K562 (cell line): ENCODE results near the gene CCDC137. TPM values are rescaled to one million over a fixed set of nuclear protein-coding genes. Genes with fewer than 3 reads are reported as not detected.

Source experiments
- ATAC-seq: fragments of 200-7000 bp; cut with Tn5 transposase; 3 replicates; pipeline ENCODE4 v1.9.1; 2020; ENCODE audit warnings: moderate library complexity
- BruUV-seq: library from RNA; stranded (reverse); fragments of 400-500 nt; replicated peaks from 2 replicates; lab custom pipeline; 2021; lab: Mats Ljungman, UMichigan
- CTCF ChIA-PET: fragments of 300-600 bp; formaldehyde crosslinking; extraction: SDS; loops from one replicate; lab custom pipeline; 2021; ENCODE audit warnings: low intra/inter-chr PET ratio; lab: Yijun Ruan, JAX
- POLR2A ChIA-PET: fragments of 300-600, 350-650 bp; sonication (Branson Sonifier 250); formaldehyde crosslinking; extraction: SDS; loops from one replicate; lab custom pipeline; 2021; ENCODE audit warnings: antibody characterized with exemption, inconsistent platforms; lab: Yijun Ruan, JAX
- DNase-seq, 4 experiments: peaks; one replicate each; pipeline versions ENCODE4 v3.0.0 to v3.0.0-alpha.2; 2011 to 2018; ENCODE audit warnings: low spot score in 3 of 4, mixed read lengths in 3 of 4; ENCODE audit errors: extremely low read depth in 1 of 4
- FAIRE-seq: peaks from 2 replicates; lab custom pipeline; 2011; peaks lifted over from hg19 to GRCh38; lab: Jason Lieb, UNC
- H2AFZ ChIP-seq: 2 replicates; pipeline ENCODE4 v1.6.0; 2011; ENCODE audit warnings: low read depth, low read length, control low read depth, inconsistent platforms
- H3K27ac ChIP-seq: fragments of 200-600 bp; 3 replicates; pipeline ENCODE4 v1.8.0; 2011; ENCODE audit warnings: low read depth, mild to moderate bottlenecking, control low read depth, inconsistent platforms, low read length, moderate library complexity, mixed read lengths; ENCODE audit errors: extremely low read depth
- H3K27me3 ChIP-seq, 2 experiments: fragments of 300-600 bp in 1 of 2; 2 replicates in 1 of 2; 3 replicates in 1 of 2; pipeline versions ENCODE4 v1.6.0 to v1.8.0; 2011; ENCODE audit warnings: inconsistent platforms in 2 of 2, low read length in 2 of 2, mild to moderate bottlenecking in 1 of 2, mixed read lengths in 1 of 2, moderate library complexity in 1 of 2; ENCODE audit not compliant: control insufficient read depth in 2 of 2, insufficient read depth in 2 of 2
- H3K36me3 ChIP-seq: fragments of 300-600 bp; 3 replicates; pipeline ENCODE4 v1.8.0; 2011; ENCODE audit warnings: mild to moderate bottlenecking, low read length, inconsistent platforms; ENCODE audit not compliant: control insufficient read depth, insufficient read depth
- H3K4me1 ChIP-seq, 2 experiments: fragments of 200-600 bp in 1 of 2; replicated peaks in 1 of 2; 2 replicates in 1 of 2; 3 replicates in 1 of 2; pipeline versions ENCODE4 v1.5.1 to v1.8.0; 2011; ENCODE audit warnings: inconsistent platforms in 2 of 2, low read length in 2 of 2, mild to moderate bottlenecking in 1 of 2, mixed read lengths in 1 of 2, moderate library complexity in 1 of 2; ENCODE audit not compliant: control insufficient read depth in 2 of 2, insufficient read depth in 2 of 2
- H3K4me2 ChIP-seq: 2 replicates; pipeline ENCODE4 v1.6.1; 2011; ENCODE audit warnings: low read length, control low read depth, inconsistent platforms, mixed read lengths; ENCODE audit not compliant: insufficient read depth
- H3K4me3 ChIP-seq: fragments of 200-600 bp; sonication (generic), shearing (Covaris generic); 2 replicates; pipeline ENCODE4 v1.5.1; 2016; ENCODE audit warnings: control low read depth, inconsistent platforms
- H3K79me2 ChIP-seq: fragments of 200-600 bp; 3 replicates; pipeline ENCODE4 v1.8.0; 2011; ENCODE audit warnings: low read length, inconsistent platforms; ENCODE audit not compliant: control insufficient read depth, insufficient read depth
- H3K9ac ChIP-seq, 2 experiments: 2 replicates each; pipeline versions ENCODE4 v1.6.0 to v1.6.1; 2011; ENCODE audit warnings: low read depth in 2 of 2, low read length in 2 of 2, control low read depth in 1 of 2, inconsistent platforms in 1 of 2, mild to moderate bottlenecking in 1 of 2, mixed read lengths in 1 of 2; ENCODE audit not compliant: insufficient read depth in 1 of 2
- H3K9me1 ChIP-seq: one replicate; pipeline ENCODE4 v1.6.0; 2011; ENCODE audit warnings: inconsistent platforms, mild to moderate bottlenecking, low read length, moderate library complexity; ENCODE audit not compliant: control insufficient read depth, insufficient read depth
- H3K9me3 ChIP-seq: replicated peaks from 2 replicates; pipeline ENCODE4 v1.5.1; 2011; ENCODE audit warnings: low read depth, low read length, inconsistent platforms; ENCODE audit not compliant: control insufficient read depth, insufficient read depth
- H4K20me1 ChIP-seq: replicated peaks from 2 replicates; pipeline ENCODE4 v1.6.1; 2011; ENCODE audit warnings: low read length, inconsistent platforms, mixed read lengths; ENCODE audit not compliant: control insufficient read depth, insufficient read depth
- FIP1L1 ChIP-seq: fragments of 200-400 bp; formaldehyde crosslinking; IDR thresholded peaks from 2 replicates; pipeline ENCODE4 v1.6.1; 2018; ENCODE audit warnings: mild to moderate bottlenecking, low read depth, low read length; ENCODE audit not compliant: poor library complexity, severe bottlenecking
- POLR2G ChIP-seq: fragments of 200-400 bp; formaldehyde crosslinking; IDR thresholded peaks from 2 replicates; pipeline ENCODE4 v1.6.1; 2017; ENCODE audit warnings: low read depth, mild to moderate bottlenecking, antibody characterized with exemption, low read length, moderate library complexity
- RBFOX2 ChIP-seq: fragments of 200-400 bp; formaldehyde crosslinking; IDR thresholded peaks from 2 replicates; pipeline ENCODE4 v1.6.1; 2017; ENCODE audit warnings: low read depth, mild to moderate bottlenecking, low read length, moderate library complexity
- SIN3B ChIP-seq: fragments of 450-650 bp; IDR thresholded peaks from 2 replicates; pipeline ENCODE4 v1.6.1; 2017; ENCODE audit warnings: low read depth, mild to moderate bottlenecking, moderate library complexity
- STAT5B ChIP-seq: fragments of 250-450 bp; sonication (Bioruptor Pico); IDR thresholded peaks from 2 replicates; pipeline ENCODE4 v1.8.0; 2021; ENCODE audit warnings: mild to moderate bottlenecking, inconsistent platforms
- WGBS: fragments of 100-300 bp; shearing (Covaris generic); methylation state at CpG from one replicate; pipeline ENCODE4 v1.1.6; 2016; ENCODE audit warnings: low coverage, mixed read lengths; ENCODE audit not compliant: insufficient coverage; ENCODE audit errors: missing lambda C conversion rate; 5-methylcytosine and 5-hydroxymethylcytosine counted together
- in situ Hi-C: fragments of 300-500 bp; cut with MboI; formaldehyde crosslinking; loops from 4 replicates; pipeline ENCODE4 v1.15.0; 2018; ENCODE audit warnings: inconsistent platforms, mixed read lengths
- intact Hi-C: fragments of 100-400 bp; cut with micrococcal nuclease; formaldehyde crosslinking; loops from 2 replicates; pipeline ENCODE4 v1.14.2; 2022
- polyA plus RNA-seq, 8 experiments: library from polyadenylated mRNA; depleted of rRNA in 4 of 8; stranded (reverse) in 5 of 8; unstranded in 3 of 8; fragments of >200 nt; fragmentation: Nextera tagmentation in 2 of 8; fragmentation: Illumina TruSeq in 1 of 8; extraction: Ambion mirVana in 2 of 8; extraction: Trizol in 1 of 8; gene quantifications; 2 replicates each; pipeline versions ENCODE4 v1.2.1 to v1.2.3, GENCODE V29; 2011 to 2014; ENCODE audit warnings: inconsistent platforms in 1 of 8, missing spikeins in 1 of 8
- total RNA-seq, 7 experiments: library from RNA; depleted of rRNA in 6 of 7; stranded (reverse); fragments of >200 nt in 6 of 7; fragmentation: Illumina TruSeq in 2 of 7; extraction: Trizol in 2 of 7; gene quantifications; 2 replicates each; pipeline versions ENCODE4 v1.2.1 to v1.2.3, GENCODE V29; 2011 to 2021; ENCODE audit warnings: low replicate concordance in 1 of 7
- TF ChIP-seq, protein P1 (sequence below): fragments of 450-650 bp; formaldehyde crosslinking; IDR thresholded peaks from 2 replicates; pipeline ENCODE4 v1.4.0; 2020; ENCODE audit warnings: mild to moderate bottlenecking, mixed read lengths

Gene CCDC137
- total and polyA plus RNA-seq, 9 of the 15 experiments (the other 6 are each of a cell fraction or from before 2014, with no cell fraction given), result 2.3 to 68.1 (median 38.3) TPM

DNA sequence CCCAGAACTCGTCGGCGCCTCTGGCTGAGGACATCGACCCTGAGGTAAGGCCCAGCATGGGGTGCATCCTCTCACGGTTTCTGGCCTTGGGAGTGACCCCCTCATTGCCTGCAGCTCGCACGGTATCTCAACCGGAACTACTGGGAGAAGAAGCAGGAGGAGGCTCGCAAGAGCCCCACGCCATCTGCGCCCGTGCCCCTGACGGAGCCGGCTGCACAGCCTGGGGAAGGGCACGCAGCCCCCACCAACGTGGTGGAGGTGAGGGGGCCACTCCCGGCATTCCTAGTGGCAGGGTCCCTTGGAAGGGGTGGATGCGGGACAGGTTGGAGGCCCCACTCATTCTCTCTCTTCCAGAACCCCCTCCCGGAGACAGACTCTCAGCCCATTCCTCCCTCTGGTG, 28.3 kb downstream of the CCDC137 start:
- Histone ChIP-seq H3K9me1 (peaks cover 3% of the 10 kb centered on the region), H3K9ac (no peak overlapping the region), H3K79me2 (peaks cover 4% of the 10 kb centered on the region), H3K27me3 (no peaks in the 10 kb centered on the region), H3K27ac (no peak overlapping the region), H3K9me3 (no peaks in the 10 kb centered on the region), H3K4me1 (peaks cover 0 to 44% of the 10 kb centered on the region in 2 experiments; a peak in 2 of 5 replicates), H3K4me3 (no peak overlapping the region), H2AFZ (no peak overlapping the region), H3K4me2 (no peak overlapping the region), H3K36me3 (peaks cover 98% of the 10 kb centered on the region), H4K20me1 (0 out of 2 replicates have a peak, but pooled peaks cover 5% of the 10 kb centered on the region)
- POLR2A ChIA-PET, result interaction anchor here (0.5 to 2.4 kb wide), 3 partner anchors 10 to 192 kb away, joined by 3 to 24 read pairs (median 3); partner anchors contain the start of genes ARL16 and HGS
- CTCF ChIA-PET, result no interaction called here
- no peak for FAIRE-seq
- BruUV-seq, result no TSS peak
- no peak for DNase-seq
- TF ChIP-seq POLR2G (peak; percentile 52; the same call in 1 of the 2 replicates), SIN3B (no peak)
- intact Hi-C loops, result no loop called here
- in situ Hi-C loops, result no loop called here
- 82% methylated on average over 7 of the region's 19 CpGs for whole genome bisulfite sequencing
- no peak for ATAC-seq

DNA sequence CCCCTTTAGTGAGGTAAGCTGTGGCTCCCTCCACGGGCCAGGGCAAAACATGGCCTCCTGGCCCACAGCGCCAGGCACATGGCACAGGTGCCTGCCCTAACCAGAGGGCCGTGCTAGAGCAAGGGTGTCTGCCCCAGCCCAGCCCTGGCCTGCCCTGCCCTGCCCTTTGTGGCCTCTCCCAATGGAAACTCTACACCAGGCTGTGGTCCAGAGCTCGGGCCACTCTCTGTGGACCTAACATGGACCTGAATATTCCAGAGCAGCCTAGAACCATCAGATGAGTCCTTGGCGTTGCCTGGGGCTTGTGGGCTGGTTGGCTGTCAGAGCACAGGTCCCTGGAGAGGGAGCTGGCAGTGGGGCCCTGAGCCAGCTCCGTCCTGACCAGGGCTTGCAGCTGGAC, 28.7 kb downstream of the CCDC137 start:
- intact Hi-C loops, result no loop called here
- in situ Hi-C loops, result no loop called here
- Histone ChIP-seq H3K9me1 (no peaks in the 10 kb centered on the region), H3K9me3 (no peaks in the 10 kb centered on the region), H3K4me3 (no peak overlapping the region), H2AFZ (no peak overlapping the region), H3K36me3 (peaks cover 96% of the 10 kb centered on the region), H4K20me1 (0 out of 2 replicates have a peak, but pooled peaks cover 5% of the 10 kb centered on the region), H3K27me3 (no peaks in the 10 kb centered on the region), H3K79me2 (peaks cover 4% of the 10 kb centered on the region), H3K4me2 (no peak overlapping the region), H3K9ac (no peak overlapping the region), H3K4me1 (peaks cover 0 to 41% of the 10 kb centered on the region in 2 experiments; a peak in 2 of 5 replicates), H3K27ac (no peak overlapping the region)
- FAIRE-seq, result no peak
- no peak for DNase-seq
- POLR2A ChIA-PET, result interaction anchor here (0.5 to 2.4 kb wide), 5 partner anchors 11 to 191 kb away, joined by 3 to 24 read pairs (median 3); partner anchors contain the start of genes ARL16 and HGS
- no peak for ATAC-seq
- TF ChIP-seq FIP1L1 (no peak), RBFOX2 (peak; percentile 10; the same call in 1 of the 2 replicates), STAT5B (CRISPR knock-in tag) (no peak)
- TF ChIP-seq, protein P1, sequence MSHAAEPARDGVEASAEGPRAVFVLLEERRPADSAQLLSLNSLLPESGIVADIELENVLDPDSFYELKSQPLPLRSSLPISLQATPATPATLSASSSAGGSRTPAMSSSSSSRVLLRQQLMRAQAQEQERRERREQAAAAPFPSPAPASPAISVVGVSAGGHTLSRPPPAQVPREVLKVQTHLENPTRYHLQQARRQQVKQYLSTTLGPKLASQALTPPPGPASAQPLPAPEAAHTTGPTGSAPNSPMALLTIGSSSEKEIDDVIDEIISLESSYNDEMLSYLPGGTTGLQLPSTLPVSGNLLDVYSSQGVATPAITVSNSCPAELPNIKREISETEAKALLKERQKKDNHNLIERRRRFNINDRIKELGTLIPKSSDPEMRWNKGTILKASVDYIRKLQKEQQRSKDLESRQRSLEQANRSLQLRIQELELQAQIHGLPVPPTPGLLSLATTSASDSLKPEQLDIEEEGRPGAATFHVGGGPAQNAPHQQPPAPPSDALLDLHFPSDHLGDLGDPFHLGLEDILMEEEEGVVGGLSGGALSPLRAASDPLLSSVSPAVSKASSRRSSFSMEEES, result no peak
- WGBS, result 93% methylated on average over 5 of the region's 6 CpGs
- no TSS peak for BruUV-seq
- CTCF ChIA-PET, result no interaction called here
